ENCODE results near the gene NPIPB6.
"Not testable (repeated sequence)": the region's sequence is repeated elsewhere in the genome, so short reads cannot be mapped to it uniquely, and the experiment has no call there.

Gene NPIPB6

DNA sequence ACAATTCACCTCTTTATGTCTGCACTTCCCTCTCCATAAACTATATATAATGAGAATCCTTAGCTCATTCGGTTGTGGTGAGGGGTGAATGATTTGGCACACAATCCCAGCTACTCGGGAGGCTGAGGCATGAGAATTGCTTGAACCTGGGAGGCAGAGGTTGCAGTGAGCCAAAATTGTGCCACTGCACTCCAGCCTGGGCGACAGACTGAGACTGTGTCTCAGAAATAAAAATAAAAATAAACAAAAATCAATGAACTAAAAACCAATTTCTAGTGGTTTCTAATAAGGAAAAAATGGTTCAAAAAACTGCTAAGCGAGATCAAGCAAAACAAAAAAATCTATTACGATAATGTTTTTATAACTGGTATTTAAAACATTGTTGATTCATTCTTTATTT, at the start of gene NPIPB6:
TSS of gene NPIPB6 (minus strand) at position 101 of the 400 bp plus-strand sequence. CDS start 686 bp downstream, outside the sequence.
- not testable (repeated sequence) for DNase-seq (ENCODE audit: low read depth)

DNA sequence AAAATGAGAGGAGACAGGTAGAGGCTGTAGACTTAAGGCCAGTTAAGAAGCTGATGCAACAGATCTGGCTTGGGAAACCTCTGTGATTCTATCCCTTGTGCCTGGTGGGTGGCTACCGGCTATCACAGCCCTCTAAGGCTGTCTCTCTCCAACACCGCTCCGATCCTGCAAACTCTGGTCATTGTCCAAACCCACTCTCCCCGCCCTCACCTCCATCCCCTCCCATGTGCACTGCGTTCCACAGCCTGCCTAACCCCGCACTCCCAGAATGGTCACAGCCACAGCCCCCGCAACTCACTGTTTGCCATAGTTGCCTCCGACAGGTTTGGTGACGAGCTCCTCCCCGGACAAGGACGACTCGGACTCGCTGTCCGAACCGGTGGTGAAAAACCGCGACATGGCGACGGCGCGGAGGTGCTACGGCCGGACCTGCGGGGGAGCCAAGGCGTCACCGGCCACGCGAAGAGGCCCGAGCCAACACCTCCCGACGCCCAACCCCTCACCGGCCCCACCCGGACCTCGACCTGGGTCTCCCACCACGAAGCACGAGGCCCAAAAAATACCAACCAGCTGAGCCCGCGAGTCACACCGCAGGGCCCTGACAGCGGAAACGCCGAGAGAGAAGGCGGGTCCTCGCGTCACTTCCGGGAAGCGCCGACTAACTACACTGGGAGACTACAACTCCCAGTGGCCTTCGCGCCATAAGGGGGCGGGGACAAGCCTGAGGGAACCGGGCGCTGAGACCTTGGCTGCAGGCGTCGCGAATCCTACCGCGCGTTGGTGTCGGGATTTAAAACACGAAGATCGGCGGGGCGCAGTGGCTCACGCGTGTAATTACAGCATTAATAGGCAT, 40.1 kb upstream of the NPIPB6 start, which contains the start of gene EIF3CL:
TSS of gene EIF3CL (minus strand) at position 622 of the 853 bp plus-strand sequence. CDS start at position 399, 223 bp downstream.
- DNase-seq (ENCODE audit: low read depth): not testable (repeated sequence)

DNA sequence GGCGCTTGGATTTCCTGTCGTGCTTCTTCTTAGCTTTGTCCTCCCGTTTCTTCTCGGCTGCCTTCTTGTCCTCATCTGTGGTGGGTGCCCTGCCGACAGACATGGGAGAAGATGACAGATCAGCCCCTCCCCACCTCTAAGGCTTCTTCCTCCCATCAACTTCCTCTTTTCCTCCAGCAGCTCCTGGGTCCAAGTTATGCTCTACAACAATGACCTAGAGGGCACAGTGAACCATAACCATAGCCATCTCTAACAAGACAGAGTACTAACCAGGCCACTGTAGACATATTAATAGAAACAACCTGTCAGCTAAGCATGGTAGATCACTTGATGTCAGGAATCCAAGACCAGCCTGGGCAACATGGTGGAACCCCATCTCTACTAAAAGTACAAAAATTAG, 28.7 kb upstream of the NPIPB6 start:
- not testable (repeated sequence) for DNase-seq (ENCODE audit: low read depth)

DNA sequence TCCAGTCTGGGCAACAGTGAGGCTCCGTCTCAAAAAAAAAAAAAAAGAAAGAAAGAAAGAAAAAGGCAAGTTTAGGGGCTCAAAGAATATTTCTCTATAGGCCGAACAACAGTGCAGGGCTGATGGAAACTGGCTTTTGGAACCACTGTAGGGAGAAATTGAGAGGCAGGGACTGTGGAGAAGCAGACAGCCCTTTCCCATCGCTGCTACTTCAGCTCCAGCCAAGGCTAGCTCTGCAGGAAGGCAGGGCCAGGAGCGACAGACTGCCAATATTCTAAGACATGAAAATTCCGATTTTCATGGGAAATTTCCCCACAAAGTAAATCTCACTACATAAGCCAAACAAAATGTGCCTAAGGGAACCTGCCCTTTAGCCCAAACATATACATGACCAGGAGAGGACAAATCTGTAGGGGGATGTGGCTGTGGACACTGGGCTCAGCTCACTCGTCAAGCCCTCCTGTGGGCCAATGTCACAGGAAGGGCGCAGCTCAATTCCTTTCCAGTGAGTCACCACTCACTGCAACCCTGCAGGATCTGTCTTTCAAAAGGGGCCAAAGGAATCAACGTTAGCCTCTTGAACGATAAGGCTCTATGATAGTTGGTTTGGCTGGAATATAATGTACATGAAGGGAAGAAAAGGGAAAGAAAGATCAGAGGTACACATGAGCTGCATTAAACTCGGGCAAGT, 19.0 kb upstream of the NPIPB6 start:
- DNase-seq (ENCODE audit: low read depth): not testable (repeated sequence)

DNA sequence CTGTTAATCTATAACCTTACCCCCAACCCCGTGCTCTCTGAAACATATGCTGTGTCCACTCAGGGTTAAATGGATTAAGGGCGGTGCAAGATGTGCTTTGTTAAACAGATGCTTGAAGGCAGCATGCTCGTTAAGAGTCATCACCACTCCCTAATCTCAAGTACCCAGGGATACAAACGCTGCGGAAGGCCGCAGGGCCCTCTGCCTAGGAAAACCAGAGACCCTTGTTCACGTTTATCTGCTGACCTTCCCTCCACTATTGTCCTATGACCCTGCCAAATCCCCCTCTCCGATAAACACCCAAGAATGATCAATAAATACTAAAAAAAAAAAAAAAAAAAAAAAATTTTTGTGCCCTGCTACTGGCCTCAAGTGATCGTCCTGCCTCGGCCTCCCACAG, 14.5 kb upstream of the NPIPB6 start:
- not testable (repeated sequence) for DNase-seq (ENCODE audit: low read depth)

DNA sequence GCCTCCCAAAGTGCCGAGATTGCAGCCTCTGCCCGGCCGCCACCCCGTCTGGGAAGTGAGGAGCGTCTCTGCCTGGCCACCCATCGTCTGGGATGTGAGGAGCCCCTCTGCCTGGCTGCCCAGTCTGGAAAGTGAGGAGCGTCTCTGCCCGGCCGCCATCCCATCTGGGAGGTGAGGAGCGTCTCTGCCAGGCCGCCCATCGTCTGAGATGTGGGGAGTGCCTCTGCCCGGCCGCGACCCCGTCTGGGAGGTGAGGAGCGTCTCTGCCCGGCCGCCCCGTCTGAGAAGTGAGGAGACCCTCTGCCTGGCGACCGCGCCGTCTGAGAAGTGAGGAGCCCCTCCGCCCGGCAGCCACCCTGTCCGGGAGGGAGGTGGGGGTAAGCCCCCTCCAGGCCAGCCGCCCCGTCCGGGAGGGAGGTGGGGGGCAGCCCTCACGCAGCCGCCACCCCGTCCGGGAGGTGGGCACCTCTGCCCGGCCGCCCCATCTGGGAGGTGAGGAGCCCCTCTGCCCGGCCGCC, 13.9 kb upstream of the NPIPB6 start:
- not testable (repeated sequence) for DNase-seq (ENCODE audit: low read depth)

DNA sequence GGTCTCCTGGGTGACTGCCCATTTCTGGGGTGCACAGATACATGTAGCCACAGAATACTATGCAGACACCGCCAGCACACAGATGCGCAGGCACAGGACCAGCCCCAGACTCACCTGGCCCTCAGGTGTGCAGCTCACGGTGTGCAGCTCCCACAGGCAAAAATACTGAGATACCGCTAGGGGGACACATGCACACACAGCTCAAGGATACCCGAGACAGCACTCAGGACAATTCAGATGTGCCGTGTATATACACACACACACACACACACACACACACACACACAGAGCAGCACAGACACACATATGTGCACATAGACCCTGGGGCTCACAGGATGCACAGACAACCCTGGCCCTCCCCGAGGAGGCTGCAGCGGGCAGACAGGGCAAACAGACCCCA, 11.8 kb upstream of the NPIPB6 start:
- not testable (repeated sequence) for DNase-seq (ENCODE audit: low read depth)

DNA sequence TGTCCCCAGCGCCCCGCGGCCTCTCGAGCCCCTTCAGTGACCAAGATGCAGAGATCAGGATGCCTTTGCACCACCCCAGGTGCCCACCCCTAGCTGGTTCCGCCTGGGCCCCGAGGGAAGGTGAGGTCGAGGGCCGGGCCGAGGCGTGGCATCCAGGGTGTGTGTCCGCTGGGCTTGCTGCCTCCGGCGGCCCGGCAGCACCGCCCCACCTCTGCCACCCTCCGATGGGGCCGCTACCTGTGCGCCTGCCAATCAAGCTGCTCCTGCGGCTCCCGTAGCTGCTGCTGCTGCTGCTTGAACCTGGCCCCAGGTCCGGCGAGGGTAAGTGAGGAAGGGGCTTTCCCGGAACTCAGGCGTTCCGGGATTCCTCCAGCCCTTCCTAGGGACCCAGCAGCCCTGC, 11.0 kb upstream of the NPIPB6 start:
- DNase-seq (ENCODE audit: low read depth): not testable (repeated sequence)

DNA sequence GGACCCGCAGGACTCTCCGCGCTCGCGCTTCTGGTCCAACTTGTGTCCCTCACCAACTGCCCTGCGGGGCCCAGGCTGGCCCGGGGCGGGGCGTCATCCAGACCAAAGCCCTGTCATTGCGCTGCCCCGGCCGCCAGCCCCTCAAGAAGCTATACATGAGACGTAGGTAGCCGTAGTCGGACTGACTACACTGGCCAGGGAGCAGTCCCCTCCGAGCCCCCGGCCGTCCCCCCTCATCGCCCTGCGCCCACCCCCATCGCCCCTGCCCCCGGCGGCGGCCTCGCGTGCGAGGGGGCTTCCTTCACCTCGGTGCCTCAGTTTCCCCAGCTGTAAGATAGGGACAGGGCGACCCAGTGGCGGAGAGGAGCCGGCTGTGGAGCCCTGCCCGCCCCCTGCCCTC, 4.6 kb upstream of the NPIPB6 start:
- not testable (repeated sequence) for DNase-seq (ENCODE audit: low read depth)

DNA sequence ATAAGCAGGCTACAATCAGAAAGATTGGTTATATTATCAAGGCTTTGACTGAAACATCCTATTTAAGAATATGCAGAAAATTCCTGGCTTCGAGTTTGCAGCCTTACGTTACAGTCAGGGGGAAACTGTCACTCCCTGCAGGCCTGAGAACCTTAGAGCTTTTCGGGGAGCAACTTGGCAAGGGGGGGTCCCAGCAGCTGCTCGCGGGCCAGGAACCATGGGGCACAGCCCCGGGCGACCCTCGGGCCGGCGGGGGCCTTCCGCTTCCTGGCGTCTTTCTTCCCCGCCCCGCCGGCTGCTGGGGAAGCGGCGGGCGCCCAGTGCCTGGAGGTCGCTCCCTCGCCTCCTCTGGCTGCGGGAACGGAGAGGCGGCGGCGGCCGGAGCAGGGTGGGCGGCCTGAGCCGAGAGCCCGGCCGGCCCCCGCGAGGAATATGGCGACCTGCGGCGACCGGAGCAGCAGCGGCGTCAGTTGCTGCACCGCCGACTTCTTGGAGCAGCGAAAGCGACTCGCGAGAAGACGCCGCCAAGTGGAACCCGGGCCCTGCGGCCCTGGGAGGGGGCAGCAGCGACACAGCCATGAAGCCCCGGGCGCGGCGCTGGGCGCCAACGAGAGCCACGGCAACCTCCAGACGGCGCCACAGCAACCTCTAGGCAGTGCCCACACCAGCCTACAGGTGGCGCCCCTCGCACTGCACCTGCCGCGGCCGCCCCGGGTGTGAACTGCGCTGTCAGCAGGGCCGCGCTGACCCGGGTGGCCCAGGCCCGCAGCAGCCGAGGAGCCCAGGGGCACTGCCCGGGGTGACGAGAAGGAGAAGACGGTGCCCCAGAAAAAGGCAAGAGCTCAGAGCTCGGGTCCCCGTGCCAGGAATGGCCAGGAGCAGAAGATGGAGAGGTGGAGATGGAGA, 1.2 kb upstream of the NPIPB6 start:
- DNase-seq (ENCODE audit: low read depth): not testable (repeated sequence)

DNA sequence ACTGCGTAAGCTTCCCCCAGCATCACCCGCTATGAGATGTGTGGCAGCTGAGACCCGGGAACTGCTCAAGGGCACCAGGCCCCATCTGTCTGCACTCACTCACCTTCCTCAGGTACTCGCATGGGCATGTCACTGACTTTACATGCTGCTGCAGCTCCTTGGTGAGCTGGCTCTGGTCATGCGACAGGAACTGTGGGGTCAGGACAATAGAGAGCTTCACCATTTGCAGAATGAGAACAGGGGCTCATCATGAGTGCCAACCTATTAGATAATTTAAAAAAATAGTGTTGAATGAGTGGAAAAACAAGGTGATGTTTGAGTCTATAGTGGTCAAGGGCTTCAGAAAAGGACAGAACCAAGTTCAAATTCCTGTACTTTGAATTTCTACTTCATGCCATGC, 708 bp downstream of the NPIPB6 start:
- not testable (repeated sequence) for DNase-seq (ENCODE audit: low read depth)

DNA sequence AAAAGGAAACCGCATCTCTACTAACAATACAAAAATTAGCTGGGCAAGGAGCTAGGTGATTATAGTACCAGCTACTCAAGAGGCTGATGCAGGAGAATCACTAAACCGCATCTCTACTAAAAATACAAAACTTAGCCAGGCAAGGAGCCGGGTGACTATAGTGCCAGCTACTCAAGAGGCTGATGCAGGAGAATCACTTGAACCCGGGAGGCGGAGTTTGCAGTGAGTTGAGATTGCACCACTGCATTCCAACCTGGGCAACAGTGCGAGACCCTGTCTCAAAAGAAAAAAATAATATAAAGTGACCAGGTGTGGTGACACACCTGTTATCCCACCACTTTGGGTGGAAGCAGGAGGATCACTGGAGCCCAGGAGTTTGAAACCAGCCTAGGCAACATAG, 25.1 kb downstream of the NPIPB6 start:
- not testable (repeated sequence) for DNase-seq (ENCODE audit: low read depth)

DNA sequence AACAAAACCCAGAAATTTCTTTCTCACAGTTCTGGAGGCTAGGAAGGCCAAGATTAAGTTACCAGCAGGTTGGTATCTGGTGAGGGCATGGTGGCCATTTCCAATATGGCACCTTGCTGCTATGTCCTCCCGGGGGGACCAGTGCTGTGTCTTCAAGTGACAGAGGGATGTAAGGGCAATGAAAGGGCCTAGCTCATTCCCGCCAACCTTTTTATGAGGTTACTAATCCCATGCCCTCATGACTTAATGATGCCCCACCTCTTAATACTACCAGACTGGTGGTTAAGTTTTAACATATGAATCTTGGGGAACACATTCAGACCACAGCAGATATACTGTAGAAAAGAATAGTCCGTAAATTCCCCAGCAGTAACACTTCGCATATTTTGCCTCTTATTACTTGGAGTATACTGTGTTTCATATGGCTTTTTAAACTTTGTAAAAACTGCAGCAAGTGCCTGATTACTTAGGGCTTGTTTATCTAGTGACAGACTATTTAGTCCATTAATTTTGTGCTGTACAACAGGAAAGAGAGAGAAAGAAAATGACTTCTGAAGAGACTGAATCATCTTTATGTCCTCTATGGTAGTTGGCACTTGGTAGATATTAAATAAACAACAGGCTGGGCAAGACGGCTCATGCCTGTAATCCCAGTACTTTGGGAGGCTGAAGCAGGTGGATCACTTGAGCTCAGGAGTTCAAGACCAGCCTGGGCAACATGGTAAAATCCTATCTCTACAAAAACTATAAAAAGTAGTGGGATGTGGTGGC, 26.2 kb downstream of the NPIPB6 start:
- not testable (repeated sequence) for DNase-seq (ENCODE audit: low read depth)

DNA sequence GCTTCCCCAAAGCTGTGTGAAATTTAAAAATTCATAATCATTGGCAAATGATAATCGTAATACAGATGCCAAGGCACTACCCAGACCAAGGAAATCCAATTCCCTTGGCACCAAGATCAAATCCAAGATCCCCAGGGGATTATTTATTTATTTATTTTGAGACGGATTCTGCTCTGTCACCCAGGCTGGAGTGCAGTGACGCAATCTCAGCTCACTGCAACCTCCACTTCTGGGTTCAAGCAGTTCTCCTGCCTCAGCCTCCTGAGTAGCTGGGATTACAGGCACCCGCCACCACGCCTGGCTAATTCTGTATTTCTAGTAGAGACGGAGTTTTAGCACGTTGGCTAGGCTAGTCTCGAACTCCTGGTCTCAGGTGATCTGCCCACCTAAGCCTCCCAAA, 27.6 kb downstream of the NPIPB6 start:
- not testable (repeated sequence) for DNase-seq (ENCODE audit: low read depth)

DNA sequence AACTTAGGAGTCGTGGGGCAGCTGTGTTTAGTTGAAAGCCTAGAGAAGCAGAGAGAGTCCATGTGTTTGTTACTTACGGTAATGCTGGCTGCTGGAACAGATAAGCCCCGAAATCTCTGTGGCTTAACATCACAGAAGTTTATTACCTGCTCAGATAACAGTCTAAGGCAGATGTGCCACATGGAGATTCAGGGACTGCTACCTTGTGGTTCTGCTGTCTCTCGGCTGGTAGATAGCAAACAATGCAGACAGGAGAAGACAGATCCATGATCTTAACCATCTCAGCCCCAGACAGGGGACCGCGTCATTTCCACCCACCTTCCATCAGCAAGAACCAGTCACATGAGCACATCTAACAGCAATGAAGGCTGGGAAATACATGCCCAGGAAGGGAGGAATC, 30.7 kb downstream of the NPIPB6 start:
- DNase-seq (ENCODE audit: low read depth): not testable (repeated sequence)

DNA sequence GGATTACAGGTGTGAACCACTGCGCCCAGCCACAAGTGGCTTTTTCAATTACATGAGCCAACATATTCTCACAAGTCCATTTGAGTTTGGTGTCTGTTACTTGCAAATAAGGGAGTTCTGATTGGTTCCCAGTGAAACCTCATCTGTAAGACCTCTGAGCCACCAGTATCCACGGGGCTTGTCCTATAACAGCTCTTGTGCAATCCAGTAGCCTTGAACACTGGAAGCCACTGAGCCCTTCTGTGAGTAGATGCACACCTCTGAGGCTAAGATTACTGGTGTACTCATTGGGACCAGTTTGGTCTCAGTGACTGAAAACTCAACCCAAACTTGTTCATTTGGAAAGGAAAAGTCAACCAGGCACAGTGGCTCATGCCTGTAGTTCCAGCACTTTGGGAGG, 32.3 kb downstream of the NPIPB6 start:
- not testable (repeated sequence) for DNase-seq (ENCODE audit: low read depth)

DNA sequence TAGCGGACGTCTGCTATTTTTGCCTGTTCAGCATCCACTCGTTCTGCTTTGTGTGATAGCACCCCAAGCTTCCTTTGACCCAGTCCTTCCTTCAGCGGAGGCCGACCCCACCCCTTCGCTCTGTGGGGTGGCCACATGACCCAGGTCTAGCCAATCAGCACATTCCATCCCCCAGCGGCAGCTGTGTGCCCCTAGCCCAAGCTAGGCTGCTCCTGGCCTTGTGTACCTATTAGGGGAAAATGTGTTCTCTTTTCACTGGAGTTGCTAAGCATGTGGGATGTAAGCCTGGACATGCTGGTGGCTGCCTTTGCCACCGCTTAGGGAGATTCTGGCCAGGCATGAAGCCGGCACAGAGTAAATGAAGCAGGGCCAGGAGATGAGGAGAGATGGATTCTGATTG, 33.1 kb downstream of the NPIPB6 start:
- not testable (repeated sequence) for DNase-seq (ENCODE audit: low read depth)

DNA sequence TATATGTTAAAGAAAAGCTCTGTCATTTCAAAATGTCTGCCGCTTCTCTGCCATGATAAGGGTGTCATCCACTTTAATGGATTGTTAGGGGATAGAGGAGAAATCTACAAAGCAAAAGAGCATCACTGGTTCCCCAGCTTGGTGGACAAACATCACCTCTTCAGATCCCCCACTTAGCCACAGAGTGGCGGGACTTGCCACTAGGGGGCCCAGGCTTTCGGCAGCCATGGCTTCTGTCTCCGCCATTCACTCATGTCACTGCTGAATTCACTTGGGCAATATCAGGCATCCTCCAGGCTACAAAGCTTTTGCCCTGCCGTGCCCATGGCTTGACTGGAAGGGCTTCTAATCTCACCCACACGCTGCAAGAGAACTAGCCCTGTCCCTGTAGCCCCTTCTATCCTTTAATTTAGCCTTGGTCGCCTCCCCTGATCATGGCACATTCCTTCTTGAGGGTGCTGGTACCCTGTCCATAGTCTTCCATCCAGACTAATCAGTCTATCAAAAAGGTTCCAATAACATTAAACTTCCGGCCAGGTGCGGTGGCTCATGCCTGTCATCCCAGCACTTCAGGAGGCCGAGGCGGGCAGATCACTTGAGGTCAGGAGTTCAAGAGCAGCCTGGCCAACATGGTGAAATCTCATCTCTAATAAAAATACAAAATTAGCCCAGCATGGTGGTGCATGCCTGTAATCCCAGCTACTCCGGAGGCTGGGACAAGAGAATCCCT, 36.3 kb downstream of the NPIPB6 start:
- DNase-seq (ENCODE audit: low read depth): no peak

DNA sequence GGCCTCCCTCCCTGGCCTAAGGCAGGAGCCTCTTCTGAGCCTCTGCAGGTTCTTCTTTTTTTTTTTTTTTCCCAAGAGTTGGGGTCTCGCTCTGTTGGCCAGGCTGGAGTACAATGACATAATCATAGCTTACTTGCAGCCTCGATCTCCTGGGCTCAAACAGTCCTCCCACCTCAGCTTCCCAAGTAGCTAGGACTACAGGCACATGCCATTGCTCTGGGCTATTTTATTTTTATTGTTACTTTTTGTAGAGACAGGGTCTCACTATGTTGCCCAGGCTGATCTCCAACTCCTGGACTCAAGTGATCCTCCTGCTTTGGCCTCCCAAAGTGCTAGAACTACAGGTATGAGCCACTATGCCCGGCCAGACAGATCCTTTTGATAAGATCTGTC, 38.4 kb downstream of the NPIPB6 start:
- DNase-seq (ENCODE audit: low read depth): no peak

DNA sequence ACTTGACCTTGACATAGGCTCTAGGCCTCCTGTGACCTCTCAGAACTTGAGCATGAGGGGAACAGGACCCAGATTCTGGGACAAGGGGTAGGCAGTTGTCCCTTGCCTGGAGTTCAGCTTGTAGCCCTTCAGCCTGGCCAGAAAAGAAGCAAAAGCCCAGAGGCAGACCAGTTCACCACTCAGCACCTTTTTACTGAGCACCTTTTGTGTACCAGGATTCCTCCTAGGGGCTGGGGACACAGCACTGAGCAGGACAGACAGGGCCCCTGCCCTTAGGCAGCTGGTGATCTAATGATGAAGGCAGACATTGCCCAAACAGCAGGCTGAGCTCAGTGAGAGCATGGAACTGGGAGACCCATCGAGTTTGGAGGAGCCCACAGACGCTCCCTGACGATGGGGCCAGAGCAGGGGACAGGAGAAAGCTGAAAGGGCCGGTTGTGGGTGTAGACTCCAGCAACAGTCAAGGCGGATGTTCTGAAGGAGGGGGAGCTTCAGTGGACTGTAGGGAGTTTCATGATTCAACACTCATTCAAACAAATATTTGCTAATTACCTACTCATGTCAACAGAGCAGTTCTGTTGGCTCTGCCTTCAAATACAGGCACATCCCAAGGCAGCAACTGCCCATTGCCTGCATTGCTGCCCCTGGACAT, 38.9 kb downstream of the NPIPB6 start:
- DNase-seq (ENCODE audit: low read depth): no peak
